Body of pancreas (tissue), 4 donors: ENCODE data around the gene SNAPC5. TPM values are rescaled to one million over a fixed set of nuclear protein-coding genes. Genes with fewer than 3 reads are reported as not detected.

Source experiments
- ATAC-seq: fragments of 150-250 bp; one replicate; pipeline ENCODE4 v1.9.1; 2016
- DNase-seq, 4 donors: peaks; one replicate each; pipeline ENCODE4 v3.0.0-alpha.2; 2019
- H3K27ac ChIP-seq, 4 donors: fragments of 200-600 bp; sonication (generic); 1 replicate in 3 of 4; 2 replicates in 1 of 4; pipeline versions ENCODE4 v1.5.1 to v1.6.1; 2016 to 2019; ENCODE audit warnings: mild to moderate bottlenecking in 1 of 4, mixed read lengths in 1 of 4, moderate library complexity in 1 of 4
- H3K27me3 ChIP-seq, 2 donors: fragments of 200-600 bp; sonication (generic); one replicate each; pipeline ENCODE4 v1.6.0; 2016; ENCODE audit warnings: mild to moderate bottlenecking in 1 of 2
- H3K36me3 ChIP-seq, 2 donors: fragments of 200-600 bp; sonication (generic); replicated peaks in 1 of 2; 2 replicates each; pipeline ENCODE4 v1.5.1; 2016; ENCODE audit warnings: low read depth in 2 of 2; ENCODE audit not compliant: insufficient read depth in 1 of 2
- H3K4me1 ChIP-seq: fragments of 200-600 bp; sonication (generic); one replicate; pipeline ENCODE4 v1.6.0; 2016
- H3K4me3 ChIP-seq, 2 donors: fragments of 200-600 bp; sonication (generic); 1 replicate in 1 of 2; 2 replicates in 1 of 2; pipeline ENCODE4 v1.5.1; 2016 to 2019
- H3K9me3 ChIP-seq, 3 donors: fragments of 200-600 bp; sonication (generic); 1 replicate in 2 of 3; 2 replicates in 1 of 3; pipeline ENCODE4 v1.5.1; 2016
- CTCF ChIP-seq, 7 experiments: fragments of 450-650 bp in 4 of 7; fragments of 200-600 bp in 3 of 7; sonication (generic) in 3 of 7; IDR thresholded peaks; one replicate each; pipeline ENCODE4 v1.5.1; 2016 to 2019; ENCODE audit warnings: antibody characterized with exemption in 7 of 7
- POLR2A ChIP-seq, 3 donors: fragments of 450-650 bp; IDR thresholded peaks; one replicate each; pipeline ENCODE4 v1.6.1; 2016; ENCODE audit warnings: antibody characterized with exemption in 3 of 3, mild to moderate bottlenecking in 2 of 3
- WGBS, 2 donors: methylation state at CpG; one replicate each; pipeline ENCODE4 v1.1.5; 2017; 5-methylcytosine and 5-hydroxymethylcytosine counted together
- intact Hi-C: fragments of 100-400 bp; cut with DNase I; formaldehyde crosslinking; loops from one replicate; pipeline ENCODE4 v1.15.1; 2023
- total RNA-seq, 2 donors: library from RNA; depleted of rRNA; stranded (reverse); fragments of >200 nt; gene quantifications; one replicate each; pipeline ENCODE4 v1.1.0, GENCODE V29; 2016

Gene SNAPC5
- total RNA-seq, 2 donors from 2014 or later: 13.5 to 14.5 TPM

DNA sequence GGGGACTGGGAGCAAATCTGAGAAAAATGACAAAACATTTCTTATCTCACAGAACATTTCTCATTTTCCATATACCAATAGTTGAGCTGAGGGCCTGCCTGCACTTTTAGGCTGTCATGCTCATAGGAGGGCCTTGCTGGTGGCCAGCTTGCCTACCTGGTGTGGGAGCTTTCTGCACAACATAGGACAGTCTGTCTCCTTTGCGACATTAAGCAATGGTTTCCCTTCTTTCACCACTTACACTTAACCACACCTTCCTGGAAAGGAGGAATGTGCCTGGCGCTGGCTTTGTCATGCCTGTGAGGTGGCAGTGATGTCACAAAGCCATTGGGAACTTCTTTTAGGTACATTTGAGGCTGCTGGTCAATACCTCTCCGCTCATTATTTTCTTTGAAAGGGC is 5.7 kb downstream of the SNAPC5 start:
- intact Hi-C loops: loop anchor here (10.0 kb wide), 1 partner anchor 107 kb away; the partner anchor contains the start of gene MAP2K1
- 94% methylated on average over 3 of the region's 3 CpGs for WGBS, 2 donors
- DNase-seq (no peak), ATAC-seq (no peak)
- H3K36me3 ChIP-seq: peaks cover 0 to 8% of the 10 kb centered on the region in 2 donors
- no peaks in the 10 kb centered on the region for H3K27me3 ChIP-seq
- H3K4me3 ChIP-seq: no peak overlapping the region
- no peaks in the 10 kb centered on the region for H3K9me3 ChIP-seq
- H3K4me1 ChIP-seq: peaks cover 26% of the 10 kb centered on the region
- no peak overlapping the region for H3K27ac ChIP-seq
- TF ChIP-seq POLR2A (IDR thresholded peaks at IDR 0.05): no peak
- no peak for TF ChIP-seq CTCF (IDR thresholded peaks at IDR 0.05)

DNA sequence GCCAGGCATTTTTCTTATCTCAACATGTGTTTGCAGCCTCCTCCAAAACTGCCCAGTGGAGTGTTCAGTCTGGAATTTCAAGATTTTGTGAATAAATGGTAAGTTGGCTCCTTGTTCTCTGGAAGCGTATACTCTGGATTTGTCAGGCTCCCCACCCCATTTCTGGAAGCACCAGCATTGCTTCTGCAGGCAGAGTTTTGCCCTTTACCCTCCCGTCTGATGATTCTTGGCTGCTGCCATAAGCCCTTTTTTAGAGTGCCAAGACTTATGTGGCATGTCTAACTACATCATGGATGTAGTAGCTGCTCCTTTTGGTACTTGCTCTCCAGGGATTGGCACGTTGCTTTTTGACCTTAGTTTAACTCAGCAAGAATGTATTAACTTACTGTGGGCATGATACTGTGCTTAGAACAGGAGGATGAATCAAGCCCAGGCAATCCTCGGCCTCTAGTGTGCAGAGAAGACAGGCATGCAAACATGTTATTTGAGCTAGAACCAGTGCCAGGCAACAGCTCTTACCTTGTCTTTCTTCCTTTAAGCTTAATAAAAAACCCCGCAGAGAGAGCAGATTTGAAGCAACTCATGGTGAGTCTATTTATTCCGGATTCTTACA is 8.3 kb downstream of the SNAPC5 start:
- TF ChIP-seq POLR2A (IDR thresholded peaks at IDR 0.05) (no peak), CTCF (IDR thresholded peaks at IDR 0.05) (no peak)
- intact Hi-C loops: no loop called here
- Histone ChIP-seq H3K27ac (peak overlapping the region in 3 of 4 donors; percentile 57 to 64 (median 60)), H3K4me3 (no peak overlapping the region), H3K36me3 (peaks cover 0 to 8% of the 10 kb centered on the region in 2 donors), H3K4me1 (peaks cover 19% of the 10 kb centered on the region), H3K9me3 (no peaks in the 10 kb centered on the region), H3K27me3 (no peaks in the 10 kb centered on the region)
- no peak for DNase-seq
- ATAC-seq: no peak
- 71 to 74% methylated on average over 6 of the region's 6 CpGs for WGBS, 2 donors

DNA sequence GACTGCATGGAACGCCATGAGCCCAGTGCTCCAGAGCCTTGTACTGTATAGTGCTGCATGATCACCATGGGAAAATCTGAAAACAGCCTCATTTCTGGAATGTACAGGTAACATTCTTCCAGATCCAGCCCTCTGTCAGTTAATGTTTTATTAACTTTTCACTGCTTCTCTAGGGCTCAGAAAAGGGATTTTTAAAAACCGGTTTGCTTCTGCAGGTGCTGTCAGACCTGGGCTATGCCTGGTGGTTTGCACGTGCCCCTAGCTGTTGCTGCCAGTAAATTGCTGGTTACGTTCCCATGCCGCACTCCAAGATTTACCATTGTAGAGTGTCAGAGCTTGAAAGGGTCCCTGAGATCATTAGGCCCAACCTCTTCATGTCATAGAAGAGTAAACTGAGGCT is 9.0 kb downstream of the SNAPC5 start:
- intact Hi-C loops: no loop called here
- H3K27ac ChIP-seq: peak overlapping the region in 3 of 4 donors; percentile 57 to 64 (median 60)
- no peaks in the 10 kb centered on the region for H3K27me3 ChIP-seq
- H3K9me3 ChIP-seq: no peaks in the 10 kb centered on the region
- no peak for TF ChIP-seq CTCF (IDR thresholded peaks at IDR 0.05)
- WGBS, 2 donors: 73 to 75% methylated on average over 5 of the region's 5 CpGs
- DNase-seq (peak in 3 of 4 donors; percentile 30 to 37 (median 34)), ATAC-seq (peak; percentile 53)
- H3K4me3 ChIP-seq: no peak overlapping the region
- H3K4me1 ChIP-seq: peaks cover 19% of the 10 kb centered on the region
- H3K36me3 ChIP-seq: peaks cover 0 to 6% of the 10 kb centered on the region in 2 donors

- intact Hi-C loops: no loop called here
- TF ChIP-seq POLR2A (IDR thresholded peaks at IDR 0.05): no peak
- TF ChIP-seq CTCF (IDR thresholded peaks at IDR 0.05): no peak
- no peak overlapping the region for H3K4me3 ChIP-seq
- H3K27me3 ChIP-seq: no peaks in the 10 kb centered on the region
- H3K36me3 ChIP-seq: peaks cover 0 to 3% of the 10 kb centered on the region in 2 donors
- DNase-seq (no peak), ATAC-seq (no peak)
- no peaks in the 10 kb centered on the region for H3K9me3 ChIP-seq
- WGBS, 2 donors: 75 to 81% methylated on average over 3 of the region's 3 CpGs
- no peak overlapping the region for H3K27ac ChIP-seq
- peaks cover 26% of the 10 kb centered on the region for H3K4me1 ChIP-seq
Observed at GRCh38 chr15:66486887-66487286, 10.7 kb downstream of the SNAPC5 start.

DNA sequence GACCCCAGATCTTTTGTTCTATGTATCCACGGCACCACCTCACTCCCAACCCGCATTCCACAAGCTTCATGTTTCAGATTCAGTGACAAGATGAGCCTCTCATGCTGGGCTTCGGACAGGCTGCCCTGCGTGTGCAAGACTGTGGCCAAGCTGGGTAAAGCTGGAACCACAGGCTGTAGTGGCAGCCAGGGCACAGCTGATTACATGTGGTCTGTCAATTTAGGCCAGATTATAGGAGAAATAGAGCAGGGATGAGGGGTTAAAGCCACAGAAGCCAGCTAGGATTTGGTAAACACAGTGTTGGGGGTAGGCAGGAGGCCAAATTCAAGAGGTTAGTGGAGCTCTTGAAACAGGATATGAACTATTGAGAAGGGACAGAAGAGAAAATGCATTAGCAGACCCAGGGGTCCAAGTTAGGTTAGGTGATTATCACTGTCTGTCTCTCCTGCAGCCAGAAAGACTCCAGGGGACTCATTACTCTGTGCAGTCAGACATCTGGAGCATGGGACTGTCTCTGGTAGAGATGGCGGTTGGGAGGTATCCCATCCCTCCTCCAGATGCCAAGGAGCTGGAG is 12.9 kb downstream of the SNAPC5 start:
- 65 to 86% methylated on average over 2 to 5 of the region's 5 CpGs for WGBS, 2 donors
- Histone ChIP-seq H3K27me3 (no peaks in the 10 kb centered on the region), H3K27ac (peak overlapping the region in 3 of 4 donors; percentile 15 to 80 (median 79)), H3K9me3 (no peaks in the 10 kb centered on the region), H3K36me3 (no peaks in the 10 kb centered on the region), H3K4me1 (peaks cover 26% of the 10 kb centered on the region), H3K4me3 (no peak overlapping the region)
- intact Hi-C loops: no loop called here
- ATAC-seq (no peak), DNase-seq (no peak)
- TF ChIP-seq CTCF (IDR thresholded peaks at IDR 0.05): no peak
- no peak for TF ChIP-seq POLR2A (IDR thresholded peaks at IDR 0.05)
